Cardiac fibroblast (primary cell): ENCODE results near the gene MAOB.

Experiments
- DNase-seq, 2 donors: peaks; one replicate each; pipeline versions ENCODE4 v3.0.0 to v3.0.0-alpha.2; 2010; ENCODE audit warnings: low read depth in 2 of 2
- H3K4me3 ChIP-seq, 2 donors: replicated peaks in 1 of 2; 1 replicate in 1 of 2; 2 replicates in 1 of 2; pipeline ENCODE4 v1.5.1; 2011; ENCODE audit warnings: low read depth in 2 of 2, low read length in 2 of 2, mild to moderate bottlenecking in 2 of 2, moderate library complexity in 1 of 2
- TF ChIP-seq, protein P1 (sequence below): IDR thresholded peaks from one replicate; pipeline ENCODE4 v1.5.1; 2011; ENCODE audit warnings: low read depth, mild to moderate bottlenecking, low read length, inconsistent platforms

MAOB gene

DNA sequence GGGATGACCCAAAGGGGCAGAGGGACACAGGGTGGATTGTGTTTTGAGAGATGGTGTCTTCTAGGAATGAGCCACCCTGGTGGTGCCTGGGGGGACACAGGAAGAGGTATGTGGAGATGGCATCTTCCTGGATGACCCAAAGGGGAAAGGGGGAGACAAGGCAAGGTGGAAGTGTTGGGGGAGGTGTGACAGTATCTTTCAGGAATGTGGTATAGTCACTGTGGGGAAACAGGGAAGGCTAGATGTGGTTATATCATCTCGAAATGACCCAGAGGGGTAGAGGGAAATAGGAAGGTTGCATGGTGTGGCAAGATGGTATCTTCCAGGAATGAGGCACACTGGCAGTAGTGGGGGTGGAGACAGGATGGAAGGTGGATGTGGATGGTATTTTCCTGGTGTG lies 163.3 kb downstream of the MAOB start:
- TF ChIP-seq, protein P1, sequence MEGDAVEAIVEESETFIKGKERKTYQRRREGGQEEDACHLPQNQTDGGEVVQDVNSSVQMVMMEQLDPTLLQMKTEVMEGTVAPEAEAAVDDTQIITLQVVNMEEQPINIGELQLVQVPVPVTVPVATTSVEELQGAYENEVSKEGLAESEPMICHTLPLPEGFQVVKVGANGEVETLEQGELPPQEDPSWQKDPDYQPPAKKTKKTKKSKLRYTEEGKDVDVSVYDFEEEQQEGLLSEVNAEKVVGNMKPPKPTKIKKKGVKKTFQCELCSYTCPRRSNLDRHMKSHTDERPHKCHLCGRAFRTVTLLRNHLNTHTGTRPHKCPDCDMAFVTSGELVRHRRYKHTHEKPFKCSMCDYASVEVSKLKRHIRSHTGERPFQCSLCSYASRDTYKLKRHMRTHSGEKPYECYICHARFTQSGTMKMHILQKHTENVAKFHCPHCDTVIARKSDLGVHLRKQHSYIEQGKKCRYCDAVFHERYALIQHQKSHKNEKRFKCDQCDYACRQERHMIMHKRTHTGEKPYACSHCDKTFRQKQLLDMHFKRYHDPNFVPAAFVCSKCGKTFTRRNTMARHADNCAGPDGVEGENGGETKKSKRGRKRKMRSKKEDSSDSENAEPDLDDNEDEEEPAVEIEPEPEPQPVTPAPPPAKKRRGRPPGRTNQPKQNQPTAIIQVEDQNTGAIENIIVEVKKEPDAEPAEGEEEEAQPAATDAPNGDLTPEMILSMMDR: no peak
- DNase-seq: no peak
- H3K4me3 ChIP-seq: no peak overlapping the region

DNA sequence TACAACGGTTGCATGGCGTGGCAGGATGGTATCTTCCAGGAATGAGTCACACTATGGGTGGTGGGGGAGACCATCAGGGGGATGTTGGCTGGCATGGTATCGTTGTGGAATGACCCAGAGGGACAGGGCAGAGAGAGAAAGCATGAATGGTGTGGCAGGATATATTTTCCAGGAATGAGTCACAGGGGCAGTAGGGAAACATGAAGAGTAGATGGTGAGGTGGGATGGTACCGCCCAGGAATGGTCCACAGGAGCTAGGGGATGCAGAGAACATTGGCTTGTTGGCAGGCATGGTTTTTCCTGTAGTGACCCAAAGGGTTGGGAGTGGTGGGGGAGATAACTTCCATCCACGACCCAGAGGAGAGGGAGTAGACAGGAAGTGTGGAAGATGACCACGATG lies 163.7 kb downstream of the MAOB start:
- DNase-seq: no peak
- no peak overlapping the region for H3K4me3 ChIP-seq
- TF ChIP-seq, protein P1: no peak

DNA sequence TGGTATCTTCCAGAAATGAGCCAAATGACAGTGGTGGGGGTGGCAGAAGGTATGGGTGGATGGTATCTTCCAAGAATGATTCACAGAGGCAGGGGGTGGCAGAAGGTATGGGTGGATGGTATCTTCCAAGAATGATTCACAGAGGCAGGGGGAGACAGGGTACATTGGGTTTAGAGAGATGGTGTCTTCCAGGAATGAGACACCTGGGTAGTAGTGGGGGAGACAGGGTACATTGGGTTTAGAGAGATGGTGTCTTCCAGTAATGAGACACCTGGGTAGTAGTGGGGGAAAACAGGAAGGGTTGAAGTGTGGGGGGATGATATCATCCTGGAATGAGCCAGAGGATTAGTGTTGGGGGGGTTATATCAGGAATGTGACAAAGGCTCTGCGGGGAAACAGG lies 164.2 kb downstream of the MAOB start:
- TF ChIP-seq, protein P1: no peak
- DNase-seq: no peak
- no peak overlapping the region for H3K4me3 ChIP-seq

DNA sequence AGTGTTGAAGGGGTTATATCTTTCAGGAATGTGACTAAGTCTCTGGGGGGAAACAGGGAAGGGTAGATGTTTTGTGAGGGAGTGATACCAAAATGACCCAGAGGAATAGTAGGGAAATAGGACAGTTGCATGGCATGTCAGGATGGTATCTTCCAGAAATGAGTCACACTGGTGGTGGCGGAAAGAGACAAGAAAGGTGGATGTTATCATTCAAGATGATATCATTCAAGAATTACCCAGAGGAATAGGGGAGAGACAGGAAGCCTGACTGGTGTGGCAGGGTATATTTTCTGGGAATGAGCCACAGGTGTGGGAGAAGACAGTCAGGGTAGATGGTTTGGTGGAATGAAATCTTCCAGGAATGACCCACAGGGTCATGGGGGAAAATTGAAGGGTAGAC lies 165.1 kb downstream of the MAOB start:
- TF ChIP-seq, protein P1: no peak
- no peak for DNase-seq
- no peak overlapping the region for H3K4me3 ChIP-seq

DNA sequence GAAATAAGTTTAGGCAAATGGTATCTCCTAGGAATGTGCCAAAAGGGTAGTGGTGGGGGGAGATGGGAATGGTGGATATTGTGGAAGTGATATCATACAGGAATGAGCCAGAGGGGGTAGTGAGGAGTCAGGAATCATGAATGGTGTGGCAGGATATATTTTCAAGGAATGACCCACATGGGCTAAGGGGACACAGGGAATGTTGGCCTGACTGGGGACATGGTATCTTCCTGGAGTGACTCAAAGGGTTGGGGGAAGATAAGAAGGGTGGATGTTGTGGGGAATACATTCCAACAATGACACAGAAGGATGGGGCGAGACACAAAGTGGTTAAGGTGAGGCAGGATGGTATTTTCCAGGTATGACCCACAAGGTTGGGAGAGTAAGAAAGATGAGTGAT lies 165.6 kb downstream of the MAOB start:
- H3K4me3 ChIP-seq: no peak overlapping the region
- DNase-seq: no peak
- TF ChIP-seq, protein P1: no peak
